Stomach (tissue), 9 donors: ENCODE results near the gene EFCAB13. TPM values are rescaled to one million over a fixed set of nuclear protein-coding genes. Genes with fewer than 3 reads are reported as not detected.

ENCODE experiments used
- DNase-seq, 2 donors: peaks; one replicate each; pipeline versions ENCODE4 v3.0.0 to v3.0.0-alpha.2; 2013 to 2019
- H3K27ac ChIP-seq, 5 donors: fragments of 200-600 bp in 4 of 5; sonication (generic) in 4 of 5; one replicate each; pipeline ENCODE4 v1.5.1; 2013 to 2019; ENCODE audit warnings: mild to moderate bottlenecking in 1 of 5, moderate library complexity in 1 of 5
- H3K27me3 ChIP-seq, 3 donors: fragments of 200-600 bp; sonication (generic); one replicate each; pipeline ENCODE4 v1.5.1; 2017 to 2019; ENCODE audit warnings: mixed run types in 1 of 3
- H3K36me3 ChIP-seq, 4 donors: fragments of 200-600 bp; sonication (generic); 1 replicate in 3 of 4; 2 replicates in 1 of 4; pipeline ENCODE4 v1.5.1; 2016 to 2019
- H3K4me1 ChIP-seq, 4 donors: fragments of 200-600 bp; sonication (generic); one replicate each; pipeline ENCODE4 v1.5.1; 2016 to 2019
- H3K4me3 ChIP-seq, 4 donors: fragments of 200-600 bp; sonication (generic) in 3 of 4; one replicate each; pipeline ENCODE4 v1.5.1; 2016 to 2019; ENCODE audit warnings: mild to moderate bottlenecking in 1 of 4
- H3K9me3 ChIP-seq, 4 donors: fragments of 200-600 bp; sonication (generic); one replicate each; pipeline ENCODE4 v1.5.1; 2016 to 2019
- EP300 ChIP-seq: sonication (generic); formaldehyde crosslinking; IDR thresholded peaks from one replicate; pipeline ENCODE4 v1.6.1; 2017; ENCODE audit warnings: antibody characterized with exemption
- POLR2A ChIP-seq, 4 donors: fragments of 450-650 bp; IDR thresholded peaks; one replicate each; pipeline ENCODE4 v1.6.1; 2016; ENCODE audit warnings: antibody characterized with exemption in 4 of 4, control low read depth in 2 of 4, mild to moderate bottlenecking in 1 of 4, moderate library complexity in 1 of 4
- POLR2AphosphoS5 ChIP-seq, 3 donors: sonication (generic); formaldehyde crosslinking; IDR thresholded peaks; one replicate each; pipeline ENCODE4 v1.6.1; 2016; ENCODE audit warnings: antibody characterized with exemption in 3 of 3
- WGBS, 5 donors: extraction: QIAGEN DNeasy Blood & Tissue Kit in 3 of 5; methylation state at CpG; one replicate each; pipeline versions ENCODE4 v1.1.5 to v1.1.7; 2013 to 2018; 5-methylcytosine and 5-hydroxymethylcytosine counted together
- intact Hi-C: fragments of 100-400 bp; cut with DNase I; formaldehyde crosslinking; loops from one replicate; pipeline ENCODE4 v1.15.1; 2023; ENCODE audit warnings: low total_unique reads
- polyA plus RNA-seq, 3 donors: library from polyadenylated mRNA; stranded (reverse); fragments of 200-250 nt; gene quantifications; one replicate each; pipeline ENCODE4 v1.2.3, GENCODE V29; 2013
- total RNA-seq, 5 donors: library from RNA; depleted of rRNA; stranded (reverse); fragments of >200 nt; gene quantifications; one replicate each; pipeline versions ENCODE4 v1.1.0 to v1.2.3, GENCODE V29; 2014 to 2016
- TF ChIP-seq, protein P1 (sequence below), 7 experiments: fragments of 450-650 bp in 4 of 7; fragments of 200-600 bp in 3 of 7; sonication (generic) in 3 of 7; IDR thresholded peaks; one replicate each; pipeline ENCODE4 v1.5.1; 2016 to 2019; ENCODE audit warnings: antibody characterized with exemption in 7 of 7, control low read depth in 2 of 7, mild to moderate bottlenecking in 1 of 7
- donor health status: healthy with polysubstance abuse.
- donor health status: Bipolar disorder and iron deficiency.
- donor health status: healthy.

EFCAB13 gene
- total and polyA plus RNA-seq, 8 donors = 0.29 to 27.0 (median 4.6) TPM

- 46 to 69% (median 66%) methylated on average over 10 of the region's 10 CpGs for WGBS, 5 donors
- Histone ChIP-seq H3K36me3 (no peaks in the 10 kb centered on the region), H3K27ac (peak overlapping the region; percentile 22 to 89 (median 77)), H3K9me3 (no peaks in the 10 kb centered on the region), H3K4me3 (no peak overlapping the region), H3K4me1 (peaks cover 47 to 67% (median 56%) of the 10 kb centered on the region in 4 donors), H3K27me3 (no peaks in the 10 kb centered on the region)
- intact Hi-C loops = no loop called here
- no peak for TF ChIP-seq POLR2A (IDR thresholded peaks at IDR 0.05)
- peak in 2 of 3 donors; percentile 70 to 76 for TF ChIP-seq POLR2AphosphoS5 (IDR thresholded peaks at IDR 0.05)
- TF ChIP-seq EP300 = peak; percentile 59
- TF ChIP-seq, protein P1, sequence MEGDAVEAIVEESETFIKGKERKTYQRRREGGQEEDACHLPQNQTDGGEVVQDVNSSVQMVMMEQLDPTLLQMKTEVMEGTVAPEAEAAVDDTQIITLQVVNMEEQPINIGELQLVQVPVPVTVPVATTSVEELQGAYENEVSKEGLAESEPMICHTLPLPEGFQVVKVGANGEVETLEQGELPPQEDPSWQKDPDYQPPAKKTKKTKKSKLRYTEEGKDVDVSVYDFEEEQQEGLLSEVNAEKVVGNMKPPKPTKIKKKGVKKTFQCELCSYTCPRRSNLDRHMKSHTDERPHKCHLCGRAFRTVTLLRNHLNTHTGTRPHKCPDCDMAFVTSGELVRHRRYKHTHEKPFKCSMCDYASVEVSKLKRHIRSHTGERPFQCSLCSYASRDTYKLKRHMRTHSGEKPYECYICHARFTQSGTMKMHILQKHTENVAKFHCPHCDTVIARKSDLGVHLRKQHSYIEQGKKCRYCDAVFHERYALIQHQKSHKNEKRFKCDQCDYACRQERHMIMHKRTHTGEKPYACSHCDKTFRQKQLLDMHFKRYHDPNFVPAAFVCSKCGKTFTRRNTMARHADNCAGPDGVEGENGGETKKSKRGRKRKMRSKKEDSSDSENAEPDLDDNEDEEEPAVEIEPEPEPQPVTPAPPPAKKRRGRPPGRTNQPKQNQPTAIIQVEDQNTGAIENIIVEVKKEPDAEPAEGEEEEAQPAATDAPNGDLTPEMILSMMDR (IDR thresholded peaks at IDR 0.05) = no peak
- DNase-seq = peak; percentile 36 to 65
Measured at GRCh38 chr17:47279062-47279801, 44.5 kb upstream of the EFCAB13 start.

GRCh38 chr17:47280072-47280811 lies 43.5 kb upstream of the EFCAB13 start:
- Histone ChIP-seq H3K4me1 (peaks cover 40 to 57% (median 49%) of the 10 kb centered on the region in 4 donors), H3K4me3 (no peak overlapping the region), H3K27ac (peak overlapping the region; percentile 37 to 89 (median 77)), H3K36me3 (peaks cover 0 to 9% (median 4%) of the 10 kb centered on the region in 4 donors), H3K9me3 (no peaks in the 10 kb centered on the region), H3K27me3 (no peaks in the 10 kb centered on the region)
- intact Hi-C loops = no loop called here
- no peak for DNase-seq
- 80 to 89% (median 83%) methylated on average over 14 of the region's 14 CpGs for WGBS, 5 donors
- no peak for TF ChIP-seq POLR2AphosphoS5 (IDR thresholded peaks at IDR 0.05)
- TF ChIP-seq, protein P1 (IDR thresholded peaks at IDR 0.05) = no peak
- no peak for TF ChIP-seq EP300
- TF ChIP-seq POLR2A (IDR thresholded peaks at IDR 0.05) = no peak

DNA sequence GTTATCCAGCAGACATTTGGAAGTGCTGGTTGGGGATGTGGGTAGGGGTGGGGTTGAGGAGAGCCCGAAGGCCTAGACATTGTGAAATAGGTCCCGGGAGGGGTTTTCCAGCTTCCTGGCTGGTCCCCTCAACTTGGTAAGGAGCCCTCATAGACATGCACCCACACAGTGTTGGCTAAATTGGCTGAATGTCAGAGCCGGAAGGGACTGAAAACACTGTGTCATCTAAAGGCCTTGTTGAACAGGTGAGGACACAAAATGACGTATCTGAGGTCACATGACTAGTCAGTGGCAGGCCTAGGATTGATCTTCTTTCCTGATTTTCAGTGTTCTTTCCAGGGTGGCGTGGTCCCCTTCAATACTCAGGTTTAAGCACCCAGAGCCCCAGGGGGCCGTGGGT lies 42.5 kb upstream of the EFCAB13 start:
- Histone ChIP-seq H3K36me3 (peaks cover 0 to 15% (median 10%) of the 10 kb centered on the region in 4 donors), H3K27me3 (no peaks in the 10 kb centered on the region), H3K4me1 (peaks cover 30 to 47% (median 40%) of the 10 kb centered on the region in 4 donors), H3K27ac (peak overlapping the region in 3 of 5 donors; percentile 77 to 89 (median 89)), H3K4me3 (no peak overlapping the region), H3K9me3 (no peaks in the 10 kb centered on the region)
- no peak for DNase-seq
- 81 to 91% (median 84%) methylated on average over 6 of the region's 6 CpGs for WGBS, 5 donors
- intact Hi-C loops = no loop called here
- no peak for TF ChIP-seq POLR2AphosphoS5 (IDR thresholded peaks at IDR 0.05)
- TF ChIP-seq, protein P1 (IDR thresholded peaks at IDR 0.05) = no peak
- TF ChIP-seq POLR2A (IDR thresholded peaks at IDR 0.05) = no peak
- no peak for TF ChIP-seq EP300

DNA sequence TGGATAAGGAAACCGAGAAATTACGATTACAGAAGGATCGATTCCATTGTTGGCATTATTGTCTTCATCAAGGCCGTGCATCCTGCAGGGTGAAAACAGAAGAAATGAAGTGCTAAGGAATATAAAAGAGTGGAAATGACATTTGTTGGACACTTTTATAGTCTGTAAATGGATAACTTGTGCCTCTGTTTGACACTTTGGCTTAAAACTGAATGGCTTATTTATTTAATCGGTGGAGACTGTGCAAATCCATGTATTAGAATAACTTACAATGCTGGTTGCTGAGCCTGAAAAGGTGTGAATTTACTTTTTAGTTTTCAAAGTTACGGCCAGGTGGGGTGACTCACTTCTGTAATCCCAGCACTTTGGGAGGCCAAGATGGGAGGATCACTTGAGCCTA lies 38.8 kb upstream of the EFCAB13 start:
- Histone ChIP-seq H3K27ac (no peak overlapping the region), H3K4me3 (no peak overlapping the region), H3K9me3 (no peaks in the 10 kb centered on the region), H3K27me3 (no peaks in the 10 kb centered on the region), H3K36me3 (peaks cover 0 to 33% (median 20%) of the 10 kb centered on the region in 4 donors), H3K4me1 (peaks cover 2 to 9% (median 5%) of the 10 kb centered on the region in 4 donors)
- intact Hi-C loops = no loop called here
- TF ChIP-seq, protein P1 (IDR thresholded peaks at IDR 0.05) = no peak
- no peak for TF ChIP-seq EP300
- DNase-seq = no peak
- WGBS, 5 donors = 85 to 89% (median 88%) methylated on average over 6 of the region's 6 CpGs
